Measurements from ENCODE around the gene DRGX.

DNA sequence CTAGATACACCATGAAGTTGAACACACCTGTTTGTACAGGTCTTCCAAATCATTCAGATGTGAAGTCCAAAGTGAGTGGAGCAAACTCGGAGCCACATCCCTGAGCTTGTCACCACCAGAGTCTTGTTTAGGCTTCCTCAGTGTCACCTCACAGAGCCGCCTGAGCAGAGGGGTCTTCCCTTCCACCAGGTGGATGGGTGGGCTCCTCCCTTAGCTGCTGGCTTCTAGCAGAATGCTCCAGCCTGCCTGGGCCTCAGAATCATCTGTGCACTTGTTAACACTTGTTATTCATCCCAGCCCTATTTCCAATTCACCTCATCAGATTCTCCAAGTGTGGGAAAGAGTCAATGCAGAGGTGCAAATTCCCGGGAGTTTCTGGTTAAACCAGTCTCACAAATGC is 64.5 kb downstream of the DRGX start:
- no peak for TF ChIP-seq MYC (IDR thresholded peaks at IDR 0.05; ENCODE audit: low read depth, low read length)
- TF ChIP-seq, protein P1, sequence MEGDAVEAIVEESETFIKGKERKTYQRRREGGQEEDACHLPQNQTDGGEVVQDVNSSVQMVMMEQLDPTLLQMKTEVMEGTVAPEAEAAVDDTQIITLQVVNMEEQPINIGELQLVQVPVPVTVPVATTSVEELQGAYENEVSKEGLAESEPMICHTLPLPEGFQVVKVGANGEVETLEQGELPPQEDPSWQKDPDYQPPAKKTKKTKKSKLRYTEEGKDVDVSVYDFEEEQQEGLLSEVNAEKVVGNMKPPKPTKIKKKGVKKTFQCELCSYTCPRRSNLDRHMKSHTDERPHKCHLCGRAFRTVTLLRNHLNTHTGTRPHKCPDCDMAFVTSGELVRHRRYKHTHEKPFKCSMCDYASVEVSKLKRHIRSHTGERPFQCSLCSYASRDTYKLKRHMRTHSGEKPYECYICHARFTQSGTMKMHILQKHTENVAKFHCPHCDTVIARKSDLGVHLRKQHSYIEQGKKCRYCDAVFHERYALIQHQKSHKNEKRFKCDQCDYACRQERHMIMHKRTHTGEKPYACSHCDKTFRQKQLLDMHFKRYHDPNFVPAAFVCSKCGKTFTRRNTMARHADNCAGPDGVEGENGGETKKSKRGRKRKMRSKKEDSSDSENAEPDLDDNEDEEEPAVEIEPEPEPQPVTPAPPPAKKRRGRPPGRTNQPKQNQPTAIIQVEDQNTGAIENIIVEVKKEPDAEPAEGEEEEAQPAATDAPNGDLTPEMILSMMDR (IDR thresholded peaks at IDR 0.05; ENCODE audit: extremely low read depth in 1 of 2, insufficient read depth in 1 of 2, low read depth in 1 of 2, low read length in 2 of 2) = no peak
- TF ChIP-seq POLR2AphosphoS5 (IDR thresholded peaks at IDR 0.05; ENCODE audit: insufficient read depth, low read depth, low read length) = no peak

Data from endothelial cell of umbilical vein (primary cell).